OCI-LY1 (cell line): ENCODE measurements around the gene CHKA.

Source experiments
- CTCF ChIP-seq: fragments of 200-600 bp; sonication (generic), shearing (Covaris generic); IDR thresholded peaks from 2 replicates; pipeline ENCODE4 v1.5.1; 2017; ENCODE audit warnings: mild to moderate bottlenecking, antibody characterized with exemption, low read length, moderate library complexity, mixed read lengths
- EZH2 ChIP-seq: fragments of 200-600 bp; sonication (generic), shearing (Covaris generic); IDR thresholded peaks from 2 replicates; pipeline ENCODE4 v1.8.0; 2017; ENCODE audit warnings: borderline replicate concordance, mixed run types, mild to moderate bottlenecking, antibody characterized with exemption, low read length, moderate library complexity, mixed read lengths

DNA sequence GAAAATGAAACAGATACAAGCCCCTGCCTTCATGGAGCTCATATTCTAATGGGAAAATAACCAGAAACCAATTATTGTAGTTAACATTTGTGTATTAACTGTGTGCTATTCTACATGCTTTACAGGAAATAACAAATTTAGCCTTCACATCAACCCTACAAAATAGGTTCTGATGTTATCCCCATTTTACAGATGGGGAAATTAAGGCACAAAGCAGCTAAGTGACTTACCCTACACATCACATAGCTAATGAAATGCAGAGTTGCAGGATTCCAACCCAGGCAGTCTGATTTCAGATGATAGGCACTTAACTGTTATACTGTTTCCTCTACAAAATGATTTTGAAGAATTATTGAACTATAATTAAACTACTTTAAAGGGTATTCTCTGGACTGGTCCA, 48.3 kb upstream of the CHKA start:
- TF ChIP-seq CTCF (no peak), EZH2 (no peak)
